Right lobe of liver (tissue), 6 donors: ENCODE data around the gene ACOT8. TPM values are rescaled to one million over a fixed set of nuclear protein-coding genes. Genes with fewer than 3 reads are reported as not detected.

ENCODE experiments used
- ATAC-seq, 4 donors: fragments of 200-7000 bp; cut with Tn5 transposase; one replicate each; pipeline ENCODE4 v1.9.1; 2020; ENCODE audit warnings: mild to moderate bottlenecking in 4 of 4, moderate library complexity in 4 of 4
- DNase-seq, 3 donors: peaks; one replicate each; pipeline ENCODE4 v3.0.0-alpha.2; 2020
- H3K27ac ChIP-seq, 3 donors: fragments of 200-600 bp; one replicate each; pipeline ENCODE4 v1.8.0; 2022
- H3K27me3 ChIP-seq, 2 donors: fragments of 200-600 bp; one replicate each; pipeline ENCODE4 v1.8.0; 2022
- H3K36me3 ChIP-seq, 4 donors: fragments of 200-600 bp; sonication (generic) in 1 of 4; one replicate each; pipeline versions ENCODE4 v1.5.1 to v1.8.0; 2017 to 2022; ENCODE audit warnings: control low read depth in 1 of 4
- H3K4me1 ChIP-seq, 4 donors: fragments of 200-600 bp; sonication (generic) in 1 of 4; one replicate each; pipeline versions ENCODE4 v1.5.1 to v1.8.0; 2017 to 2022; ENCODE audit warnings: control low read depth in 1 of 4
- H3K4me3 ChIP-seq, 3 donors: fragments of 200-600 bp; one replicate each; pipeline ENCODE4 v1.8.0; 2022
- H3K9me3 ChIP-seq, 4 donors: fragments of 200-600 bp; sonication (generic) in 1 of 4; one replicate each; pipeline versions ENCODE4 v1.5.1 to v1.8.0; 2017 to 2022; ENCODE audit warnings: control low read depth in 1 of 4
- POLR2A ChIP-seq: fragments of 450-650 bp; IDR thresholded peaks from one replicate; pipeline ENCODE4 v1.6.1; 2017; ENCODE audit warnings: antibody characterized with exemption, mild to moderate bottlenecking
- WGBS: methylation state at CpG from one replicate; pipeline ENCODE4 v1.1.6; 2018; ENCODE audit warnings: low coverage, low lambda C conversion rate; ENCODE audit not compliant: insufficient coverage; ENCODE audit errors: missing lambda C conversion rate; 5-methylcytosine and 5-hydroxymethylcytosine counted together
- intact Hi-C, 2 donors: fragments of 100-400 bp; cut with DNase I; formaldehyde crosslinking; loops; one replicate each; pipeline versions ENCODE4 v1.11.2 to v1.14.1; 2022
- total RNA-seq, 6 experiments: library from RNA; depleted of rRNA in 2 of 6; stranded (reverse); fragments of >200 nt in 2 of 6; fragmentation: NEBNext Ultra II Directional in 3 of 6; extraction: Animal tissue kit (Norgen Biotek cat#: 25700) in 3 of 6; gene quantifications; one replicate each; pipeline versions ENCODE4 v1.1.0 to v1.2.4, GENCODE V29; 2016 to 2023
- TF ChIP-seq, protein P1 (sequence below), 4 donors: fragments of 200-600 bp in 3 of 4; fragments of 450-650 bp in 1 of 4; IDR thresholded peaks; one replicate each; pipeline versions ENCODE4 v1.5.1 to v1.8.0; 2016 to 2022; ENCODE audit warnings: antibody characterized with exemption in 4 of 4, mild to moderate bottlenecking in 2 of 4
- donor health status: DM: no; HTN: yes; CAD: no.
- donor health status: DM: no; HTN: no; CAD: no.
- donor health status: DM: no; HTN: no; CAD: no.
- donor health status: DM: no; HTN: yes; CAD: no.
- donor health status: DM: no; HTN: yes; CAD: no.

Gene ACOT8
- total RNA-seq, 6 experiments from 2014 or later = 13.9 to 32.1 (median 19.4) TPM

DNA sequence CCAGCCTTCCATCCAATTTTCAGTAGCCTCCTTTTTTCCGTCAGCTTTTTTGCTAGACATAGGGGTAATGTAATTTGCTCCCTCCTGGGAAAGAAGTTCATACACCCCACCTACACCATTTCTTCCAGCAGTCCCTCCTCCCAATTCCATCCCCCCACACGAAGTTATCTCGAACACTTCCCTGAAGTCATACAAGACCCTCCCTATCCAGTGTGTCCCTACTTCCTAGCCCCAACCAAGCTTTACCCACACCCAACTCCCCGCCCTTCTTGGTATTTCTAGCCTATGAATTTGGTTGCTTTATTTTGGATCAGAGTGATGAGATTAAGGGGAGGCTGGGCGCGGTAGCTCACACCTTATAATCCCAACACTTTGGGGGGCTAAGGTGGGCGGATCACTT, 43.7 kb downstream of the ACOT8 start:
- Histone ChIP-seq H3K4me3 (no peak overlapping the region), H3K4me1 (peaks cover 0 to 6% (median 0%) of the 10 kb centered on the region in 4 donors), H3K36me3 (peaks cover 0 to 27% (median 12%) of the 10 kb centered on the region in 4 donors), H3K27me3 (no peaks in the 10 kb centered on the region), H3K9me3 (no peaks in the 10 kb centered on the region), H3K27ac (no peak overlapping the region)
- no peak for ATAC-seq
- intact Hi-C loops = loop anchor here in 1 of 2 donors (10.0 kb wide), 1 partner anchor 141 kb away; no protein-coding TSS in a partner anchor
- TF ChIP-seq POLR2A = no peak
- TF ChIP-seq, protein P1, sequence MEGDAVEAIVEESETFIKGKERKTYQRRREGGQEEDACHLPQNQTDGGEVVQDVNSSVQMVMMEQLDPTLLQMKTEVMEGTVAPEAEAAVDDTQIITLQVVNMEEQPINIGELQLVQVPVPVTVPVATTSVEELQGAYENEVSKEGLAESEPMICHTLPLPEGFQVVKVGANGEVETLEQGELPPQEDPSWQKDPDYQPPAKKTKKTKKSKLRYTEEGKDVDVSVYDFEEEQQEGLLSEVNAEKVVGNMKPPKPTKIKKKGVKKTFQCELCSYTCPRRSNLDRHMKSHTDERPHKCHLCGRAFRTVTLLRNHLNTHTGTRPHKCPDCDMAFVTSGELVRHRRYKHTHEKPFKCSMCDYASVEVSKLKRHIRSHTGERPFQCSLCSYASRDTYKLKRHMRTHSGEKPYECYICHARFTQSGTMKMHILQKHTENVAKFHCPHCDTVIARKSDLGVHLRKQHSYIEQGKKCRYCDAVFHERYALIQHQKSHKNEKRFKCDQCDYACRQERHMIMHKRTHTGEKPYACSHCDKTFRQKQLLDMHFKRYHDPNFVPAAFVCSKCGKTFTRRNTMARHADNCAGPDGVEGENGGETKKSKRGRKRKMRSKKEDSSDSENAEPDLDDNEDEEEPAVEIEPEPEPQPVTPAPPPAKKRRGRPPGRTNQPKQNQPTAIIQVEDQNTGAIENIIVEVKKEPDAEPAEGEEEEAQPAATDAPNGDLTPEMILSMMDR (IDR thresholded peaks at IDR 0.05) = no peak
- WGBS = 49% methylated on average over 7 of the region's 7 CpGs
- no peak for DNase-seq

DNA sequence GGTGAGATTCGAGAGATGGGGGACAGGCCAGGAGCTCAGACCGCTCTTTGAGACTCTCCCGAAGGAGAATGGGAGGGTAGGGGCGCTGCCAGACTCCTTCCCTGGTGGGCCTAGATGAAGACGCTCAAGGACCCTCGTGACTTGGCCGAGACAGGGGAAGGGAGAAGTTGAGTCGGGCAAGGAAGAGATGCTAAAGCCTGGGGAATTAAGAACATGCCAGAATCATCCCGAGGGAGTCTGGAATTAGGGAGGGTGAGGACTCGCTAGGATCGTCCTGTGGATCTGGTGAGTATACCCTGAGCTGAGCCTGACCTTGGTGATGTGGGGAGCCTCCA, 44.2 kb downstream of the ACOT8 start:
- WGBS = 9% methylated on average over 8 of the region's 11 CpGs
- Histone ChIP-seq H3K27ac (no peak overlapping the region), H3K4me3 (peak overlapping the region in 2 of 3 donors; percentile 40 to 51), H3K36me3 (peaks cover 0 to 30% (median 15%) of the 10 kb centered on the region in 4 donors), H3K27me3 (no peaks in the 10 kb centered on the region), H3K9me3 (no peaks in the 10 kb centered on the region), H3K4me1 (peaks cover 0 to 6% (median 0%) of the 10 kb centered on the region in 4 donors)
- no peak for DNase-seq
- intact Hi-C loops = loop anchor here in 1 of 2 donors (10.0 kb wide), 1 partner anchor 142 kb away; no protein-coding TSS in a partner anchor
- no peak for TF ChIP-seq POLR2A
- TF ChIP-seq, protein P1 (IDR thresholded peaks at IDR 0.05) = no peak
- ATAC-seq = no peak

DNA sequence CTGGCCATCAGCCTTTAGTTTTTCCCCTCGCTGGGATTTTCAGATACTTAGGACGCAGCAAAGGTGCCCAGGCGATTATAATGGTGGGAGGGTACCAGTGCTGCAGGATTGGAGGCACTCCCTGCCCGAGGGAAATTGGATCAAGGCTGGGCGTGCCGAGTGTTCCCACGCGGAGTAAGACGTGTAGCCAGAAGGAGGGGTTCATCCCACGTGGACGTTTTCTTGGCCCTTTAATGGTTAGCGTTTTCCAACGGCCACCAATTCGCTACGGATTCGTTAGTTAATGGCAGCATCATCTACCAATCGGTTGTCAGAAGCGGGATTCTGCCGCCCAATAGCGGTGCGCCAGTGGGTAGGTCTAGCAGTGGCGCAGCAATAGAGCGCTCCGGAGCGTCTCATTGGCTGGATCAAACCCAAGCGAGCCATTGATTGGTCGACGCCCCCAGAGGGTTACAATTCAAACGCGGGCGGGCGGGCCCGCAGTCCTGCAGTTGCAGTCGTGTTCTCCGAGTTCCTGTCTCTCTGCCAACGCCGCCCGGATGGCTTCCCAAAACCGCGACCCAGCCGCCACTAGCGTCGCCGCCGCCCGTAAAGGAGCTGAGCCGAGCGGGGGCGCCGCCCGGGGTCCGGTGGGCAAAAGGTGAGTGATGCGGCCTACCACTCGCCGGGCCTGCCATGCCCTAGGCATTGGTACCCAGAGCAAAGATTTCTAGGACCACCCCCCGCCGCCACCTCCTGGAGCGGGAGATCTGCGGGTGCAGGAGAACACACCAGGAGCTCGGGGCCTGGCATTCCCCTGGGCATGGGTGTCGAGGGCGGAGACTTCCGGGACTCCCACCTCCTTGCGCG, 44.8 kb downstream of the ACOT8 start, which contains the start of gene UBE2C:
UBE2C (plus strand) TSS at position 488 of the 849 bp plus-strand sequence; CDS start at position 540, 52 bp downstream.
- intact Hi-C loops = loop anchor here in 1 of 2 donors (10.0 kb wide), 1 partner anchor 142 kb away; no protein-coding TSS in a partner anchor

DNA sequence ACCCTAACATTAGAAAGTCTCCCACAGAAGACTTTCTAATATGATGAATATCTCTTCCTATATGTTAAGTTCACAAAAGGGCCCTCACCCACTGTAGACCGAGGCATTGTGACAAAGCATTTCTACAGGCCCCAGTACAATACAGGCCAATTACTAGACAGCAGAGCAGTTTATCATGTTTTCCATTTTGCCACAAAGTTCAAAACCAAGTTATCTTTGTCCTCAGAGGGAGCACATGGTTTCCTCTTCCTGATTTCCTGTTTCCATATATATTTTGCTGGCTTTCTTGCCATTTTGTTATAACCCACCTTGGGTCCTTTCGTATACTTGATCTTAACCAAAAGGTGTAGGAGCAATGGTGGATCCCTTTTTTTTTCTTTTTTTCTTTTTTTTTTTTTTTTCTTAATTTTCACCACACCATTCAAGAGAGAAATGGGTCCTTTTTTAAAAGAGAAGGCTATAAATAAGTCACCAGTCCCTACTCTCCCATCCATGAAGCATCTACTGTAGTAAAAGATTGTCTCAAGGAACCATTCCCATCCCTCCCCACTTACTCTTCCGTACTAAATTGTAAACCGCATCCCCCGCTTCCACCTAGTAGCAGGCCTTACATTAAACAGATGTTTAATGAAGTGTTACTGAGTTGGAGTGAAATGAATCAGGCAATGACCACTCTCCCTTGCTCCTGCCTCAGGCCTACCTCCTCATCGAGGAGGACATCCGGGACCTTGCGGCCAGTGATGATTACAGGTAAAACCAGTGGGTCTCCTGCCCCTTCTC, 46.8 kb downstream of the ACOT8 start:
- Histone ChIP-seq H3K27ac (no peak overlapping the region), H3K4me1 (peaks cover 0 to 6% (median 0%) of the 10 kb centered on the region in 4 donors), H3K9me3 (no peaks in the 10 kb centered on the region), H3K27me3 (no peaks in the 10 kb centered on the region), H3K4me3 (no peak overlapping the region), H3K36me3 (peaks cover 0 to 54% (median 29%) of the 10 kb centered on the region in 4 donors)
- no peak for DNase-seq
- no peak for TF ChIP-seq POLR2A
- TF ChIP-seq, protein P1 (IDR thresholded peaks at IDR 0.05) = no peak
- no peak for ATAC-seq
- 87% methylated on average over 8 of the region's 8 CpGs for WGBS
- intact Hi-C loops = loop anchor here in 1 of 2 donors (10.0 kb wide), 1 partner anchor 144 kb away; no protein-coding TSS in a partner anchor

More for the DNA sequence above, 44.8 kb downstream of the ACOT8 start, which contains the start of gene UBE2C:
- ATAC-seq = peak; percentile 98 to 99 (median 98)
- Histone ChIP-seq H3K4me1 (peaks cover 0 to 6% (median 0%) of the 10 kb centered on the region in 4 donors), H3K27me3 (no peaks in the 10 kb centered on the region), H3K27ac (no peak within 1 kb of the TSS), H3K36me3 (peaks cover 0 to 35% (median 18%) of the 10 kb centered on the region in 4 donors), H3K9me3 (no peaks in the 10 kb centered on the region), H3K4me3 (peak within 1 kb of the TSS; percentile 38 to 51 (median 40))
- whole genome bisulfite sequencing = 9% methylated on average over 25 of the region's 65 CpGs
- TF ChIP-seq, protein P1 (IDR thresholded peaks at IDR 0.05) = no peak
- TF ChIP-seq POLR2A = no peak
- DNase-seq = peak; percentile 93 to 96 (median 96)
